Activated CD8-positive, alpha-beta T cell treated with anti-CD3 and anti-CD28 coated beads for 36 hours (primary cell): ENCODE measurements around the gene LMNB1. TPM values are rescaled to one million over a fixed set of nuclear protein-coding genes. Genes with fewer than 3 reads are reported as not detected.
A peak's percentile ranks its signal among the peaks of the same experiment; 100 is the strongest.
"Not testable (repeated sequence)": the region's sequence is repeated elsewhere in the genome, so short reads cannot be mapped to it uniquely, and the experiment has no call there.

Experiments
- ATAC-seq: fragments of 200-7000 bp; cut with Tn5 transposase; one replicate; pipeline ENCODE4 v1.10.0; 2021; ENCODE audit warnings: mild to moderate bottlenecking, moderate library complexity
- CTCF ChIA-PET: fragments of 350-600 bp; sonication (Branson Sonifier 250); formaldehyde crosslinking; loops from one replicate; lab custom pipeline; 2021; ENCODE audit warnings: antibody characterized with exemption; lab: Charles Lee
- POLR2A ChIA-PET: fragments of 350-600 bp; sonication (Branson Sonifier 250); formaldehyde crosslinking; loops from one replicate; lab custom pipeline; 2021; ENCODE audit warnings: antibody characterized with exemption; lab: Charles Lee
- DNase-seq: peaks from one replicate; pipeline ENCODE4 v3.0.0-alpha.2; 2020
- H3K27ac Mint-ChIP-seq: one replicate; pipeline ENCODE4 v1.8.0; 2021; ENCODE audit warnings: mild to moderate bottlenecking, mixed read lengths
- H3K27me3 Mint-ChIP-seq: one replicate; pipeline ENCODE4 v1.8.0; 2021; ENCODE audit warnings: mixed read lengths
- H3K36me3 Mint-ChIP-seq: one replicate; pipeline ENCODE4 v1.8.0; 2021; ENCODE audit warnings: low read depth, mixed read lengths
- H3K4me1 Mint-ChIP-seq: one replicate; pipeline ENCODE4 v1.8.0; 2021; ENCODE audit warnings: low read depth, mixed read lengths
- H3K4me3 Mint-ChIP-seq: one replicate; pipeline ENCODE4 v1.8.0; 2021; ENCODE audit warnings: mild to moderate bottlenecking, moderate library complexity, mixed read lengths
- H3K9me3 Mint-ChIP-seq: one replicate; pipeline ENCODE4 v1.8.0; 2021; ENCODE audit warnings: mixed read lengths
- intact Hi-C: fragments of 100-400 bp; cut with micrococcal nuclease; formaldehyde crosslinking; loops from one replicate; pipeline ENCODE4 v1.10.0; 2022
- total RNA-seq, 2 experiments: library from RNA; stranded (reverse); gene quantifications; one replicate each; pipeline ENCODE4 v1.2.3, GENCODE V29; 2021
- TF ChIP-seq, protein P1 (sequence below): fragments of 200-600 bp; IDR thresholded peaks from one replicate; pipeline ENCODE4 v1.8.0; 2022; ENCODE audit warnings: antibody characterized with exemption, mild to moderate bottlenecking

The LMNB1 gene
- total RNA-seq, 2 experiments from 2014 or later = 198 TPM

DNA sequence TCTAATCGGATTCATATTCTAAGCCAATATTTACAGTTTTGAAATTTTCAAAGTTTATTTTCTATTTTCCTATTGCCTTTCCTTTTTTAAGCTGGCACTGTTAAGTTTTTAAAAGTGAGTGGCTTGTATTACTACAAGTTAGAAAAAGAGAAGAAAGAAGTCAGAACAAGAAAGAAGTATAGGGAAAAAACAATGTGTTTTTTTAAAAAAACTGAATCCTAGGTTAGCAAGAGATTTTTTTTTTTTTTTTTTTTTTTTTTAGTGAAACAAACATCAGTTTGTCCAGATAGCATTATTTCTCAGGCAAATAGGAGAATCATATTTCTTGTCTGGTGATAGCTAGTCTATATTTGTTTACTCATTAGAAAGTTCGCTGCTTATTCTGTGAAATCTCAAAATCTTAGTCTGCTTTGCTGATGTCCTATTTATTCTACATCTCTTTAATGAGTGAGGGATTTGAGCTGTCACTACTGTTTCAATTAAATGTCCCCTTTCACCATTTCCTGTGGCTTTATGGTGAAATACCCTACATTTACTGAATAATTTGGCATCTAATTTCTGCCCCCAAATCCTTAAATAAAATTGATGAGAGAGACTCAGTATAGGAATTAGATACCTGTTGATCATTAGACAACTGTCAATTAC lies 19.1 kb upstream of the LMNB1 start:
- intact Hi-C loops = no loop called here

DNA sequence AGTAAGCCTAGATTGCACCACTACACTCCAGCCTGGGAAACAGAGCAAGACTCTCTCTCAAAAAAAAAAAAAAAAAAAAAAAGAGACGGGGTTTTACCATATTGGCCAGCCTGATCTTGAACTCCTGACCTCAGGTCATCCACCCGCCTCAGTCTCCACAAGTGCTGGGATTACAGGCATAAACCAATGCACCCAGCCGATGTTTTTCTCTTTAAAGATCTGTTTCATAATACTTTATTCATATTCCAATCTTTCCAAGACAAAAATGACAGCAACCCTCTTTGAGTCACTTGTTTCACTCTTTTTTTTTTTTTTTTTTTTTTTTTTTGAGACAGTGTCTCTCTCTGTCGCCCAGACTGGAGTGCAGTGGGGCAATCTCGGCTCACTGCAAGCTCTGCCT lies 13.6 kb upstream of the LMNB1 start:
- CTCF ChIA-PET = interaction anchor here (0.7 to 1.1 kb wide), 2 partner anchors 12 to 39 kb away, joined by 3 read pairs; no protein-coding TSS in a partner anchor
- Mint-ChIP-seq H3K27ac (no peak overlapping the region), H3K27me3 (no peaks in the 10 kb centered on the region), H3K36me3 (no peaks in the 10 kb centered on the region), H3K9me3 (no peaks in the 10 kb centered on the region), H3K4me1 (peaks cover 35% of the 10 kb centered on the region), H3K4me3 (no peak overlapping the region)
- intact Hi-C loops = no loop called here
- DNase-seq (no peak), ATAC-seq (no peak)
- POLR2A ChIA-PET = interaction anchor here (18.3 kb wide), 1 partner anchor 13 kb away, joined by 179 read pairs; the partner anchor contains the start of gene LMNB1
- TF ChIP-seq, protein P1, sequence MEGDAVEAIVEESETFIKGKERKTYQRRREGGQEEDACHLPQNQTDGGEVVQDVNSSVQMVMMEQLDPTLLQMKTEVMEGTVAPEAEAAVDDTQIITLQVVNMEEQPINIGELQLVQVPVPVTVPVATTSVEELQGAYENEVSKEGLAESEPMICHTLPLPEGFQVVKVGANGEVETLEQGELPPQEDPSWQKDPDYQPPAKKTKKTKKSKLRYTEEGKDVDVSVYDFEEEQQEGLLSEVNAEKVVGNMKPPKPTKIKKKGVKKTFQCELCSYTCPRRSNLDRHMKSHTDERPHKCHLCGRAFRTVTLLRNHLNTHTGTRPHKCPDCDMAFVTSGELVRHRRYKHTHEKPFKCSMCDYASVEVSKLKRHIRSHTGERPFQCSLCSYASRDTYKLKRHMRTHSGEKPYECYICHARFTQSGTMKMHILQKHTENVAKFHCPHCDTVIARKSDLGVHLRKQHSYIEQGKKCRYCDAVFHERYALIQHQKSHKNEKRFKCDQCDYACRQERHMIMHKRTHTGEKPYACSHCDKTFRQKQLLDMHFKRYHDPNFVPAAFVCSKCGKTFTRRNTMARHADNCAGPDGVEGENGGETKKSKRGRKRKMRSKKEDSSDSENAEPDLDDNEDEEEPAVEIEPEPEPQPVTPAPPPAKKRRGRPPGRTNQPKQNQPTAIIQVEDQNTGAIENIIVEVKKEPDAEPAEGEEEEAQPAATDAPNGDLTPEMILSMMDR = no peak

More for the DNA sequence above, 19.1 kb upstream of the LMNB1 start:
- DNase-seq = no peak
- peak overlapping the region; percentile 19 for H3K4me3 Mint-ChIP-seq
- TF ChIP-seq, protein P1 = no peak
- peaks cover 38% of the 10 kb centered on the region for H3K4me1 Mint-ChIP-seq
- no peaks in the 10 kb centered on the region for H3K27me3 Mint-ChIP-seq
- POLR2A ChIA-PET = interaction anchor here (0.8 to 18.3 kb wide), 3 partner anchors 10 to 72 kb away, joined by 3 to 179 read pairs (median 3); partner anchors contain the start of gene LMNB1
- no peaks in the 10 kb centered on the region for H3K9me3 Mint-ChIP-seq
- no peaks in the 10 kb centered on the region for H3K36me3 Mint-ChIP-seq
- CTCF ChIA-PET = interaction anchor here (0.7 to 1.7 kb wide), 6 partner anchors 11 to 23 kb away, joined by 3 to 7 read pairs (median 4); no protein-coding TSS in a partner anchor
- H3K27ac Mint-ChIP-seq = peak overlapping the region; percentile 72
- no peak for ATAC-seq

DNA sequence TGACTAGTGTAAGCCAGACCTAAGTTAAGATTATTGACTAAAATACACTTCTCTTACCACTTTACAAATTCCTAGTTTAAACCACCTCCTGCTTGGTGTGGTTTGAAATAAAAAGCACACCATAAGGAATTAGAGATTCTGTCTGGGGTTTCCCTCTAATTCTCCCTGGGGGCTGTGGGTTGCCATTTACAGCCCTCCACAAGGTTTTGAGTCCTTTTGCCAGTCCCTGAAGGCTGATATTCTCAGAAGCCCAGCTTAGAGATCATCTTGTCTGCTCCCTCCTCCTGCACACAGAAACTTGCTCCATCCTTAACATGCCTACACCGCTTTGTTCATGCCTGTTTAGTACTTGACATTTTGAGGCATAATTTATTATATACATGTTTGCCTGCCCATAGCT lies 7.2 kb upstream of the LMNB1 start:
- Mint-ChIP-seq H3K9me3 (no peaks in the 10 kb centered on the region), H3K4me1 (no peaks in the 10 kb centered on the region), H3K4me3 (no peak overlapping the region), H3K36me3 (no peaks in the 10 kb centered on the region), H3K27ac (no peak overlapping the region), H3K27me3 (peaks cover 2% of the 10 kb centered on the region)
- ChIA-PET CTCF (interaction anchor here (0.9 to 1.3 kb wide), 4 partner anchors 8 to 94 kb away, joined by 3 to 7 read pairs (median 4); no protein-coding TSS in a partner anchor), POLR2A (interaction anchor here (18.3 kb wide), 1 partner anchor 7 kb away, joined by 179 read pairs; the partner anchor contains the start of gene LMNB1)
- intact Hi-C loops = no loop called here
- TF ChIP-seq, protein P1 = no peak
- ATAC-seq (no peak), DNase-seq (no peak)

DNA sequence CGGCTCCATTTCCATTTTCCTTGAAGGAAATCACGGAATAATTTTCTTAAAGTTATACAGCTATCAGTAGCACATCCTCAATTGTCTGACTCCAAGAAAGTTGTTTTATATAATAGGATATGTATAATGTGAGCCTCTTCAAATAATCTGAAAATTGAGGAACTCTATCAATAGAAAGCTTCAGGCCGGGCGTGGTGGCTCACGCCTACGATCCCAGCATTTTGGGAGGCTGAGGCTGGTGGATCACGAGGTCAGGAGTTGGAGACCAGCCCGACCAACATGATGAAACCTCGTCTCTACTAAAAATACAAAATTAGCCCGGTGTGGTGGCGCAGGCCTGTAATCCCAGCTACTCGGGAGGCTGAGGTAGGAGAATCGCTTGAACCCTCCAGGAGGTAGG lies 3.4 kb upstream of the LMNB1 start:
- H3K9me3 Mint-ChIP-seq, intact Hi-C loops, H3K4me1 Mint-ChIP-seq, H3K4me3 Mint-ChIP-seq, DNase-seq, ATAC-seq, H3K27ac Mint-ChIP-seq, H3K27me3 Mint-ChIP-seq: not testable (repeated sequence)
- ChIA-PET CTCF (interaction anchor here (1.0 to 9.1 kb wide), 3 partner anchors 9 to 95 kb away, joined by 3 to 277 read pairs (median 7); no protein-coding TSS in a partner anchor), POLR2A (interaction anchor here (10.8 kb wide), 1 partner anchor 12 kb away, joined by 179 read pairs; no protein-coding TSS in a partner anchor)
- peaks cover 14% of the 10 kb centered on the region for H3K36me3 Mint-ChIP-seq

DNA sequence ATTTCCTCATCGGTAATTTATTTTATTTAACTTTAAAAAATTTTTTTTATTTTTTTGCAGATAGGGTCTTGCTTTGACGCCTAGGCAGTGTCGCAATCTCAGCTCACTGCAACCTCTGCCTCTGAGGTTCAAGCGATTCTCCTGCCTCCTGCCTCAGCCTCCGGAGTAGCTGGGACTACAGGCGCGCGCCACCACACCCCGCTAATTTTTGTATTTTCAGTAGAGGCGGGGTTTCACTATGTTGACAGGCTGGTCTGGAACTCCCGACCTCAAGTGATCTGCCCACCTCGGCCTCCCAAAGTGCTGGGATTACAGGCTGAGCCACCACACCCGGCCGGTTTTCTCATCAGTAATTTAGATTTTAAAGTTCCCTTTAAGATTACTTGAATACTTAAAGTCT lies 2.3 kb upstream of the LMNB1 start:
- ChIA-PET POLR2A (interaction anchor here (4.5 to 10.8 kb wide), 3 partner anchors 13 to 89 kb away, joined by 50 to 179 read pairs (median 69); no protein-coding TSS in a partner anchor), CTCF (interaction anchor here (1.7 to 9.1 kb wide), 3 partner anchors 9 to 96 kb away, joined by 7 to 277 read pairs (median 8); no protein-coding TSS in a partner anchor)
- not testable (repeated sequence) for ATAC-seq

More for the DNA sequence above, 2.3 kb upstream of the LMNB1 start:
- H3K4me3 Mint-ChIP-seq, intact Hi-C loops, H3K27ac Mint-ChIP-seq, H3K27me3 Mint-ChIP-seq, DNase-seq, H3K9me3 Mint-ChIP-seq: not testable (repeated sequence)
- H3K36me3 Mint-ChIP-seq = peaks cover 24% of the 10 kb centered on the region
- H3K4me1 Mint-ChIP-seq = peaks cover 10% of the 10 kb centered on the region
